IPS-18a (cell line): ENCODE data around the gene FITM1.
A peak's percentile ranks its signal among the peaks of the same experiment; 100 is the strongest.

Experiments used
- H3K27ac ChIP-seq: one replicate; pipeline ENCODE4 v1.5.1; 2013; ENCODE audit warnings: low read length
- H3K27me3 ChIP-seq: one replicate; pipeline ENCODE4 v1.6.1; 2013; ENCODE audit warnings: mild to moderate bottlenecking, low read length; ENCODE audit not compliant: control insufficient read depth, insufficient read depth
- H3K36me3 ChIP-seq: one replicate; pipeline ENCODE4 v1.6.1; 2013; ENCODE audit warnings: low read depth, low read length; ENCODE audit not compliant: control insufficient read depth
- H3K4me1 ChIP-seq: one replicate; pipeline ENCODE4 v1.6.1; 2013; ENCODE audit warnings: low read depth, low read length; ENCODE audit not compliant: control insufficient read depth
- H3K4me3 ChIP-seq: one replicate; pipeline ENCODE4 v1.5.1; 2013; ENCODE audit warnings: low read length
- H3K9ac ChIP-seq: one replicate; pipeline ENCODE4 v1.6.1; 2013; ENCODE audit warnings: mild to moderate bottlenecking, low read length, moderate library complexity
- H3K9me3 ChIP-seq: one replicate; pipeline ENCODE4 v1.6.1; 2013; ENCODE audit warnings: low read depth, low read length; ENCODE audit not compliant: control insufficient read depth

The FITM1 gene

DNA sequence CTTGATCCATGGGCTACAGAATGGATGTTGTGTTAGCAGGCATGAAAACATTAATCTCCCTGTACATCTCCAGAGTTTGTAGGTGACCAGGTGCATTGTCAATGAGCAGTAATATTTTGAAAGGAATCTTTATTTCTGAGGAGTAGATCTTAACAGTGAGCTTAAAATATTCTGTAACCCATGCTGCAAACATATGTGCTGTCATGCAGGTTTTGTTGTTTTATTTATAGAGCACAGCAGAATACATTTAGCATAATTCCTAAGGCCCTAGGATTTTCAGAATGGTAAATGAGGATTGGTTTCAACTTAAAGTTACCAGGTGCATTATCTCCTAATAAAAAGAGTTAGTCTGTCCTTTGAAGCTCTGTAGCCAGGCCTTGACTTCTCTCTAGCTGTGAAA, 3.5 kb upstream of the FITM1 start:
- Histone ChIP-seq H3K4me3 (no peak overlapping the region), H3K9ac (no peak overlapping the region), H3K4me1 (no peaks in the 10 kb centered on the region), H3K27me3 (no peaks in the 10 kb centered on the region), H3K9me3 (no peaks in the 10 kb centered on the region), H3K27ac (no peak overlapping the region), H3K36me3 (peaks cover 12% of the 10 kb centered on the region)

DNA sequence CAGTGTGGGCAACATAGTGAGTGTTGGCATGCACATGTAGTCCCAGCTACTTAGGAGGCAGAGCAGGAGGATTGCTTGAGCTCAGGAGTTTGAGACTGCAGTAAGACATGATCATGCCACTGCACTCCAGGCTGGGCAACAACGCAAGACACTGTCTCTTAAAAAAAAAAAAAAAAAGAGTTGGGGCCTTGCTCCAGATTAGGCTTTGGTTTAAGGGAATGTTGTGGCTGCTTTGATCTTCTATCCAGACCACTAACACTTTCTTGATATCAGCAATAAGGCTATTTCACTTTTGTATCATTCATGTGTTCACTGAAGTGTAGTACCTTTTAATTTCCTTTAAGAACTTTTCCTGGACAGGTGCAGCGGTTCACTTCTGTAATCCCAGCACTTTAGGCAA, 2.8 kb upstream of the FITM1 start:
- no peaks in the 10 kb centered on the region for H3K9me3 ChIP-seq
- H3K9ac ChIP-seq = no peak overlapping the region
- H3K4me3 ChIP-seq = no peak overlapping the region
- no peaks in the 10 kb centered on the region for H3K4me1 ChIP-seq
- peaks cover 8% of the 10 kb centered on the region for H3K36me3 ChIP-seq
- H3K27me3 ChIP-seq = no peaks in the 10 kb centered on the region
- H3K27ac ChIP-seq = no peak overlapping the region

DNA sequence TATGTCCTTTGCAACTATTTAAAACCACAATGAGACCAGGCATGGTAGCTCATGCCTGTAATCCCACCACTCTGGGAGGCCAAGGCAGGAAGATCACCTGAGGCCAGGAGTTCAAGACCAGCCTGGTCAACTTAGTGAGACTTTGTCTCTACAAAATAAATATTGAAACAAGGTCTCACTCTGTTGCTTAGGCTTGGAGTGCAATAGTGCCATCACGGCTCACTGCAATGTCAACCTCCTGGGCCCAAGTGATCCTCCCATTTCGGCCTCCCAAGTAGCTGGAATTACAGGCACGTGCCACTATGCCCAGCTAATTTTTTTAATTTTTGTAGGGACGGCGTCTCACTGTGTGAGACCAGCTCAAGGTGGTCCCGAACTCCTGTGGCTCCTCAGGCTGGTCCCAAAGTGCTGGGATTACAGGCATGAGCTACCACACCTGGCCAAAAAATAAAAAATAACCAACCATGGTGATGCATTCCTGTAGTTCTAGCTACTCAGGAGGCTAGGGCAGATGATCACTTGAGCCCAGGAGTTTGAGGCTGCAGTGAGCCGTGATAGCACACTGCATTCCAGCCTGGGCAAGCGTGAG, 955 bp upstream of the FITM1 start:
- no peaks in the 10 kb centered on the region for H3K36me3 ChIP-seq
- H3K4me1 ChIP-seq = no peaks in the 10 kb centered on the region
- no peaks in the 10 kb centered on the region for H3K9me3 ChIP-seq
- H3K4me3 ChIP-seq = no peak overlapping the region
- no peaks in the 10 kb centered on the region for H3K27me3 ChIP-seq
- H3K27ac ChIP-seq = no peak overlapping the region
- no peak overlapping the region for H3K9ac ChIP-seq

DNA sequence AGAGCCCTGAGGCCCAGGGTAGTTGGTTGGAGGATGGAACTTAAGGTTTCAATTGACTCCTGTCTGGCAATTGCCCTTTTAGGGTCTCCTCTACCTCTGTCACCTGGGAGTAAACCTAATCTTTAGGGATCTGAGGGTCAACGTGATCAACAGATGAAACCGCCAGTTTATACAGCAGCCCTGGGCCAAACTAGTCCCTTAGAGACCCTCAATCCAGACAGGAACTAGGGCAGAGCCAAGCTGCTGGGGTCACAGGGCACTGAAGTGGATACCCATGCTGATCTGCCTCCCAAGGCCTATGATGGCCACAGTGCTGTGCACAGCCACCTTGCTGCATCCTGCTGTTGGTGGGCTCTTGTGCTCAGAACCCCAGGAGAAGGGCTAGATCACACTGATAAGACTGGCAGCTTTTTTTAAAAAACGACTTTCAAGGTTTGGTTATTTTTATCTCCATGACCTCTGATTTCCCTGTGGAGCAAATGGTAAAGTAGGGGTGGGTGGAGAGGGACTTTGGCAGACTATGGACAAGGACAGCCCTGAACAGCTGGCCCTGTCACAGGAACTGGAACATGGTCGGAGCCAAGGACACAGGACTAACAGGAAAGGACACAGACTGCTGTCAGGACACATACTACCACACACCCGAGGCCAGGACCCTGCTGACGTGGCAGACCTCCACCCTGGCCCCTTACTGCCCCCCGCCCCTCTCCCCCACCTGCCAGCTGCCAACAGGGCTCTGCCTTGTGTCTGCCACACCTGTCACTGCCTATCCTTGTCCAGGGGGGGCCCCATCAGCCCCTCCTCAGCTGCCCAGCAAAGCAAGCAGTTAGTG, 474 bp downstream of the FITM1 start:
- Histone ChIP-seq H3K9me3 (no peaks in the 10 kb centered on the region), H3K4me1 (no peaks in the 10 kb centered on the region), H3K27me3 (no peaks in the 10 kb centered on the region), H3K9ac (no peak overlapping the region), H3K4me3 (no peak overlapping the region), H3K27ac (no peak overlapping the region), H3K36me3 (no peaks in the 10 kb centered on the region)

DNA sequence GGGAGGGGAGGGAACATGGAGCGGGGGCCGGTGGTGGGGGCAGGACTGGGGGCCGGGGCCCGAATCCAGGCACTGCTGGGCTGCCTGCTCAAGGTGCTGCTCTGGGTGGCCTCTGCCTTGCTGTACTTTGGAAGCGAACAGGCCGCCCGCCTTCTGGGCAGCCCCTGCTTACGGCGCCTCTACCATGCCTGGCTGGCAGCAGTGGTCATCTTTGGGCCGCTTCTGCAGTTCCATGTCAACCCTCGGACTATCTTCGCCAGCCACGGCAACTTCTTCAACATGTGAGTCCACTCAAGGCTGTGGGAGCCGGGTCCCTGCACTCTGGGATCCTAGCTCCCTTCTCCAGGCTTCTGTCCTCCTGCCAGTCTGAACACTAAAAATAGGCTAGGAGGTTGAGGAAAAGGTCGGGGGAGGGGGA, 1.1 kb downstream of the FITM1 start:
- Histone ChIP-seq H3K4me1 (no peaks in the 10 kb centered on the region), H3K27ac (no peak overlapping the region), H3K9me3 (no peaks in the 10 kb centered on the region), H3K9ac (no peak overlapping the region), H3K36me3 (no peaks in the 10 kb centered on the region), H3K27me3 (no peaks in the 10 kb centered on the region), H3K4me3 (no peak overlapping the region)

DNA sequence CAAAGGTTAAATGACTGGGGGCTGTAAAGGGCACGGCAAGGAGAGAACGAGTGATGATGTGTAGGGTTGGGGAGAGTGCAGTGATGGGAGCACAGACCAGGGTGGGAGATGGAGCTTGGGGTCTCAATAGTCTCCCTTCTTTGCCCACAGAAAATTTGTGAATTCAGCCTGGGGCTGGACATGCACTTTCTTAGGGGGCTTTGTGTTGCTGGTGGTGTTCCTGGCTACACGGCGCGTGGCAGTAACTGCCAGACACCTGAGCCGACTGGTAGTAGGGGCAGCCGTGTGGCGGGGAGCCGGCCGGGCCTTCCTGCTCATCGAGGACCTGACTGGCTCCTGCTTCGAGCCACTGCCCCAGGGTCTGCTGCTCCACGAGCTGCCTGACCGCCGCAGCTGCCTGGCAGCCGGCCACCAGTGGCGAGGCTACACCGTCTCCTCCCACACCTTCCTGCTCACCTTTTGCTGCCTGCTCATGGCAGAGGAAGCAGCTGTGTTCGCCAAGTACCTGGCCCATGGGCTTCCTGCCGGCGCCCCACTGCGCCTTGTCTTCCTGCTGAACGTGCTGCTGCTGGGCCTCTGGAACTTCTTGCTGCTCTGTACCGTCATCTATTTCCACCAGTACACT, 1.7 kb downstream of the FITM1 start:
- H3K9ac ChIP-seq = no peak overlapping the region
- H3K27ac ChIP-seq = no peak overlapping the region
- no peaks in the 10 kb centered on the region for H3K36me3 ChIP-seq
- no peaks in the 10 kb centered on the region for H3K9me3 ChIP-seq
- no peak overlapping the region for H3K4me3 ChIP-seq
- peaks cover 5% of the 10 kb centered on the region for H3K4me1 ChIP-seq
- H3K27me3 ChIP-seq = no peaks in the 10 kb centered on the region

DNA sequence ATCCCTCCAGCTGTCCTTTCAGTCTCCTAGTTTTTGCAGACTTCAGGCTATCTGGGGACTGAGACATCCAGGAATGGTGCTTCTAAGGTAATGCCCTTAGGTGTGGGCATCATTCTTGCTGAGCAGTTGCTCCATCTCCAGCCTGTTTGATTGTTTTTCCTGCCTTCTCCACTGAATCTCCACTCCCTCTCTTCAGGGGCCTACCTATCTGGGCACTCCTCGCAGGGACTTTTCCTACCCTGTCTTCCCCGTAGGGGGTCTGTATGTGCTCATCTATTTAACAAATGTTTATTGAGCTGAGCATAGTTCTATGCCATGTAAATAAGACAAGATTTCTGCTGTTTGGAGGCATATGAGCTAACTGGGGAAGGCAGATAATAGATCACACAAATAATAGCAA, 2.5 kb downstream of the FITM1 start:
- Histone ChIP-seq H3K9ac (no peak overlapping the region), H3K27ac (no peak overlapping the region), H3K27me3 (no peaks in the 10 kb centered on the region), H3K9me3 (no peaks in the 10 kb centered on the region), H3K4me3 (no peak overlapping the region), H3K4me1 (peaks cover 6% of the 10 kb centered on the region), H3K36me3 (peaks cover 4% of the 10 kb centered on the region)

DNA sequence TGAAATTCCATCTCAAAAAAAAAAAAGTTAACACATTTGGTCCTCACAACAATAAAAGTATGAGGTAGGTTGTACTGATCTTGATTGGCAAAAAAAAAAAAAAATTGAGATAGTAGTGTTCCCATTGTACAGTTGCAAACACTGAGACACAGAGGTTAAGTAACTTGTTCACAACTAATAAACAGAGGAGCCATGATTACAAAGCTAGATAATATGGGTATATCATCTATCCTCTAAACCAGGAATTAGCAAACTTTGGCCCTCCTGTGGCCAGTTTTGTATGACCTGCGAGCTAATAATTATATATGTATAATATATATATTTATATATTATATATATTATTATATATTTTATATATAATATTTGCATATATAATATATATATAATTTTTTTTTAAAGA, 3.3 kb downstream of the FITM1 start:
- Histone ChIP-seq H3K27ac (no peak overlapping the region), H3K9ac (no peak overlapping the region), H3K36me3 (peaks cover 12% of the 10 kb centered on the region), H3K4me1 (peaks cover 6% of the 10 kb centered on the region), H3K9me3 (no peaks in the 10 kb centered on the region), H3K27me3 (no peaks in the 10 kb centered on the region), H3K4me3 (no peak overlapping the region)

DNA sequence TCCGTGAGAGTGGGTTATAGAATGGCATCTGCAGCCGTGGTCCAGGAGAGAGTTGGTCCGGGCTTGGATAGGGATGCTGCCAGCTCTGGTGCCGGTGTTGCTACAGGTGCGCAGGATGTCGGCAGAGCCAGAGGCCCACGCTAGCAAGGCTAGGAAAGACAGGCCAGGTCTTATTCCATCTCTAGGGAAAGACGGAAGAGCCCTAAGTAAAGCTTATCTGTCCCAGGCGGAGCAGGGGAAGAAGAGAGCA, 5.0 kb downstream of the FITM1 start:
- Histone ChIP-seq H3K36me3 (peaks cover 21% of the 10 kb centered on the region), H3K4me1 (peaks cover 11% of the 10 kb centered on the region), H3K9me3 (no peaks in the 10 kb centered on the region), H3K27me3 (no peaks in the 10 kb centered on the region), H3K27ac (no peak overlapping the region), H3K9ac (peak overlapping the region; percentile 19), H3K4me3 (peak overlapping the region; percentile 78)

DNA sequence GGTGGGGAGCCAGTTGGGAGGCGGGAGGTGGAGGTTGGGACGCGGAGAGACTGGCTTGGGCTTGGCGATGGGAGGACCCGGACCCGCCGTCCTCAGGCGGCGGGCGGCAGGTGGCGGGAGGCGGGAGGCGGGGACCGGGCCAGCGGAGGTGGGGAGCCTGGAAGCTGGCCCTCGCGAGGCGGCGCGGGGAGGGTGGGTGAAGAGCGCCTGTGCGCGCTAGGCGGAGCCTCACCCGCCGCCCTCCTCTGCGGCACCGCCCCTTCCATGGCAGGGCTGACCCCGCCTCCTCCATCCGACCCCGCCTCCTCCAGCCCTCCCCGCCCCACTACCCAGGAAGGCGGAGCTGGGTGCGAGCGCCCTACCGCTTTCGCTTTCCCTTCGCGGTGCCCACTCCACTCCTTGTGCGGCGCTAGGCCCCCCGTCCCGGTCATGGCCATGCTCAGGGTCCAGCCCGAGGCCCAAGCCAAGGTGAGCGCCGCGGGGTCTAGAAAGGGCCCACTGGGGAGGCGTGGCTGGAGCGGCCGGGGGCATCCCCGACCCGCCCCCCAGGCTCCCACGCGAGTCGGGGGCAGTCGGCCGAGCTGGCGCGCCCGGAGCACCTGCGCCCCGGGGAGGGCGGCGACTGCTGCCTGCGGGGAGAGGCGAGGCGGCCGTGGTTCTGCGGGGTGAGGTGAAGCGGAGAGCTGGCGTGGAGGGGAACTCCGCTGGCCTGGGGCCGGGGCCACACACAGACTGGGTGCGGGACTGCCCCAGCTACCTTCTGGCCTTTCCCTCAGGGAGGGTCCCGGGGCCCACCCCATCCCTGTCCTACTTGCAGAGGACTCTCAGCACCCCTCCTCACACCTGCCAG, 5.6 kb downstream of the FITM1 start, which contains the start of gene PSME1:
PSME1 (plus strand) TSS at position 361 of the 850 bp plus-strand sequence; CDS start at position 430, 69 bp downstream.
- Histone ChIP-seq H3K9me3 (no peaks in the 10 kb centered on the region), H3K36me3 (peaks cover 21% of the 10 kb centered on the region), H3K4me3 (peak within 1 kb of the TSS; percentile 78), H3K27me3 (no peaks in the 10 kb centered on the region), H3K4me1 (peaks cover 11% of the 10 kb centered on the region), H3K27ac (no peak within 1 kb of the TSS), H3K9ac (peak within 1 kb of the TSS; percentile 60)
